C4-2B (cell line): Measurements from ENCODE around the gene ADGRE2.

ENCODE experiments used
- CTCF ChIP-seq: fragments of 450-650 bp; conservative IDR thresholded peaks from 2 replicates; pipeline ENCODE4 v1.5.1; 2017; ENCODE audit warnings: mild to moderate bottlenecking
- ZFX ChIP-seq: fragments of 450-650 bp; IDR thresholded peaks from 2 replicates; pipeline ENCODE4 v1.6.1; 2017

- TF ChIP-seq CTCF (no peak), ZFX (no peak)
These were observed 40.2 kb upstream of the ADGRE2 start for GRCh38 chr19:14818588-14818987.
